K562 (cell line): ENCODE results near the gene CROCC2. TPM values are rescaled to one million over a fixed set of nuclear protein-coding genes. Genes with fewer than 3 reads are reported as not detected.

ENCODE experiments used
- ATAC-seq: fragments of 200-7000 bp; cut with Tn5 transposase; 3 replicates; pipeline ENCODE4 v1.9.1; 2020; ENCODE audit warnings: moderate library complexity
- BruUV-seq: library from RNA; stranded (reverse); fragments of 400-500 nt; replicated peaks from 2 replicates; lab custom pipeline; 2021; lab: Mats Ljungman, UMichigan
- CTCF ChIA-PET: fragments of 300-600 bp; formaldehyde crosslinking; extraction: SDS; loops from one replicate; lab custom pipeline; 2021; ENCODE audit warnings: low intra/inter-chr PET ratio; lab: Yijun Ruan, JAX
- POLR2A ChIA-PET: fragments of 300-600, 350-650 bp; sonication (Branson Sonifier 250); formaldehyde crosslinking; extraction: SDS; loops from one replicate; lab custom pipeline; 2021; ENCODE audit warnings: antibody characterized with exemption, inconsistent platforms; lab: Yijun Ruan, JAX
- DNase-seq, 4 experiments: peaks; one replicate each; pipeline versions ENCODE4 v3.0.0 to v3.0.0-alpha.2; 2011 to 2018; ENCODE audit warnings: low spot score in 3 of 4, mixed read lengths in 3 of 4; ENCODE audit errors: extremely low read depth in 1 of 4
- FAIRE-seq: peaks from 2 replicates; lab custom pipeline; 2011; peaks lifted over from hg19 to GRCh38; lab: Jason Lieb, UNC
- H2AFZ ChIP-seq: 2 replicates; pipeline ENCODE4 v1.6.0; 2011; ENCODE audit warnings: low read depth, low read length, control low read depth, inconsistent platforms
- H3K27ac ChIP-seq: fragments of 200-600 bp; 3 replicates; pipeline ENCODE4 v1.8.0; 2011; ENCODE audit warnings: low read depth, mild to moderate bottlenecking, control low read depth, inconsistent platforms, low read length, moderate library complexity, mixed read lengths; ENCODE audit errors: extremely low read depth
- H3K27me3 ChIP-seq, 2 experiments: fragments of 300-600 bp in 1 of 2; 2 replicates in 1 of 2; 3 replicates in 1 of 2; pipeline versions ENCODE4 v1.6.0 to v1.8.0; 2011; ENCODE audit warnings: inconsistent platforms in 2 of 2, low read length in 2 of 2, mild to moderate bottlenecking in 1 of 2, mixed read lengths in 1 of 2, moderate library complexity in 1 of 2; ENCODE audit not compliant: control insufficient read depth in 2 of 2, insufficient read depth in 2 of 2
- H3K36me3 ChIP-seq: fragments of 300-600 bp; 3 replicates; pipeline ENCODE4 v1.8.0; 2011; ENCODE audit warnings: mild to moderate bottlenecking, low read length, inconsistent platforms; ENCODE audit not compliant: control insufficient read depth, insufficient read depth
- H3K4me1 ChIP-seq, 2 experiments: fragments of 200-600 bp in 1 of 2; replicated peaks in 1 of 2; 2 replicates in 1 of 2; 3 replicates in 1 of 2; pipeline versions ENCODE4 v1.5.1 to v1.8.0; 2011; ENCODE audit warnings: inconsistent platforms in 2 of 2, low read length in 2 of 2, mild to moderate bottlenecking in 1 of 2, mixed read lengths in 1 of 2, moderate library complexity in 1 of 2; ENCODE audit not compliant: control insufficient read depth in 2 of 2, insufficient read depth in 2 of 2
- H3K4me2 ChIP-seq: 2 replicates; pipeline ENCODE4 v1.6.1; 2011; ENCODE audit warnings: low read length, control low read depth, inconsistent platforms, mixed read lengths; ENCODE audit not compliant: insufficient read depth
- H3K4me3 ChIP-seq: fragments of 200-600 bp; sonication (generic), shearing (Covaris generic); 2 replicates; pipeline ENCODE4 v1.5.1; 2016; ENCODE audit warnings: control low read depth, inconsistent platforms
- H3K79me2 ChIP-seq: fragments of 200-600 bp; 3 replicates; pipeline ENCODE4 v1.8.0; 2011; ENCODE audit warnings: low read length, inconsistent platforms; ENCODE audit not compliant: control insufficient read depth, insufficient read depth
- H3K9ac ChIP-seq, 2 experiments: 2 replicates each; pipeline versions ENCODE4 v1.6.0 to v1.6.1; 2011; ENCODE audit warnings: low read depth in 2 of 2, low read length in 2 of 2, control low read depth in 1 of 2, inconsistent platforms in 1 of 2, mild to moderate bottlenecking in 1 of 2, mixed read lengths in 1 of 2; ENCODE audit not compliant: insufficient read depth in 1 of 2
- H3K9me1 ChIP-seq: one replicate; pipeline ENCODE4 v1.6.0; 2011; ENCODE audit warnings: inconsistent platforms, mild to moderate bottlenecking, low read length, moderate library complexity; ENCODE audit not compliant: control insufficient read depth, insufficient read depth
- H3K9me3 ChIP-seq: replicated peaks from 2 replicates; pipeline ENCODE4 v1.5.1; 2011; ENCODE audit warnings: low read depth, low read length, inconsistent platforms; ENCODE audit not compliant: control insufficient read depth, insufficient read depth
- H4K20me1 ChIP-seq: replicated peaks from 2 replicates; pipeline ENCODE4 v1.6.1; 2011; ENCODE audit warnings: low read length, inconsistent platforms, mixed read lengths; ENCODE audit not compliant: control insufficient read depth, insufficient read depth
- BRCA1 ChIP-seq, 2 experiments: fragments of 450-650 bp in 1 of 2; sonication (generic) in 1 of 2; formaldehyde crosslinking in 1 of 2; IDR thresholded peaks; 2 replicates each; pipeline versions ENCODE4 v1.5.0 to v1.6.1; 2017 to 2020; ENCODE audit warnings: mild to moderate bottlenecking in 1 of 2, missing genetic modification reagents in 1 of 2
- CBFB ChIP-seq: sonication (generic); formaldehyde crosslinking; IDR thresholded peaks from 2 replicates; pipeline ENCODE4 v1.4.0; 2020; ENCODE audit warnings: mild to moderate bottlenecking, missing genetic modification reagents
- CREBBP ChIP-seq: IDR thresholded peaks from one replicate; pipeline ENCODE4 v1.6.1; 2012; ENCODE audit warnings: low read depth, mild to moderate bottlenecking, control low read depth, inconsistent platforms, low read length
- CXXC5 ChIP-seq: fragments of 250-450 bp; sonication (Bioruptor Pico); IDR thresholded peaks from 2 replicates; pipeline ENCODE4 v1.8.0; 2022; ENCODE audit warnings: inconsistent platforms, mild to moderate bottlenecking, moderate library complexity
- EP300 ChIP-seq: IDR thresholded peaks from 2 replicates; pipeline ENCODE4 v1.6.1; 2012; ENCODE audit warnings: low read length, improper control_type of control experiment
- JUND ChIP-seq, 2 experiments: IDR thresholded peaks; 2 replicates in 1 of 2; 3 replicates in 1 of 2; pipeline ENCODE4 v1.6.1; 2011; ENCODE audit warnings: borderline replicate concordance in 2 of 2, low read depth in 2 of 2, low read length in 2 of 2, improper control_type of control experiment in 1 of 2, missing biosample characterization in 1 of 2, missing genetic modification characterization in 1 of 2, missing genetic modification reagents in 1 of 2
- MCM2 ChIP-seq: fragments of 450-650 bp; IDR thresholded peaks from 2 replicates; pipeline ENCODE4 v1.6.1; 2017; ENCODE audit warnings: low read depth, mild to moderate bottlenecking
- SMAD4 ChIP-seq: fragments of 250-450 bp; sonication (Bioruptor Pico); conservative IDR thresholded peaks from 2 replicates; pipeline ENCODE4 v1.8.0; 2021; ENCODE audit warnings: inconsistent platforms, mild to moderate bottlenecking, moderate library complexity
- SOX6 ChIP-seq: fragments of 450-650 bp; IDR thresholded peaks from 2 replicates; pipeline ENCODE4 v1.6.1; 2014; ENCODE audit warnings: mild to moderate bottlenecking
- ZKSCAN1 ChIP-seq: fragments of 150-350 bp; IDR thresholded peaks from 2 replicates; pipeline ENCODE4 v1.6.1; 2016; ENCODE audit warnings: low read depth, low read length
- ZNF696 ChIP-seq: fragments of 250-450 bp; sonication (Bioruptor Pico); conservative IDR thresholded peaks from 2 replicates; pipeline ENCODE4 v1.4.0; 2020; ENCODE audit warnings: mild to moderate bottlenecking, moderate library complexity
- WGBS: fragments of 100-300 bp; shearing (Covaris generic); methylation state at CpG from one replicate; pipeline ENCODE4 v1.1.6; 2016; ENCODE audit warnings: low coverage, mixed read lengths; ENCODE audit not compliant: insufficient coverage; ENCODE audit errors: missing lambda C conversion rate; 5-methylcytosine and 5-hydroxymethylcytosine counted together
- in situ Hi-C: fragments of 300-500 bp; cut with MboI; formaldehyde crosslinking; loops from 4 replicates; pipeline ENCODE4 v1.15.0; 2018; ENCODE audit warnings: inconsistent platforms, mixed read lengths
- intact Hi-C: fragments of 100-400 bp; cut with micrococcal nuclease; formaldehyde crosslinking; loops from 2 replicates; pipeline ENCODE4 v1.14.2; 2022
- polyA plus RNA-seq, 8 experiments: library from polyadenylated mRNA; depleted of rRNA in 4 of 8; stranded (reverse) in 5 of 8; unstranded in 3 of 8; fragments of >200 nt; fragmentation: Nextera tagmentation in 2 of 8; fragmentation: Illumina TruSeq in 1 of 8; extraction: Ambion mirVana in 2 of 8; extraction: Trizol in 1 of 8; gene quantifications; 2 replicates each; pipeline versions ENCODE4 v1.2.1 to v1.2.3, GENCODE V29; 2011 to 2014; ENCODE audit warnings: inconsistent platforms in 1 of 8, missing spikeins in 1 of 8
- total RNA-seq, 7 experiments: library from RNA; depleted of rRNA in 6 of 7; stranded (reverse); fragments of >200 nt in 6 of 7; fragmentation: Illumina TruSeq in 2 of 7; extraction: Trizol in 2 of 7; gene quantifications; 2 replicates each; pipeline versions ENCODE4 v1.2.1 to v1.2.3, GENCODE V29; 2011 to 2021; ENCODE audit warnings: low replicate concordance in 1 of 7
- TF ChIP-seq, protein P1 (sequence below): fragments of 450-650 bp; IDR thresholded peaks from 2 replicates; pipeline ENCODE4 v1.6.1; 2016; ENCODE audit warnings: mild to moderate bottlenecking, moderate library complexity

The CROCC2 gene
- total and polyA plus RNA-seq, 9 of the 15 experiments (the other 6 are each of a cell fraction or from before 2014, with no cell fraction given), result not detected

DNA sequence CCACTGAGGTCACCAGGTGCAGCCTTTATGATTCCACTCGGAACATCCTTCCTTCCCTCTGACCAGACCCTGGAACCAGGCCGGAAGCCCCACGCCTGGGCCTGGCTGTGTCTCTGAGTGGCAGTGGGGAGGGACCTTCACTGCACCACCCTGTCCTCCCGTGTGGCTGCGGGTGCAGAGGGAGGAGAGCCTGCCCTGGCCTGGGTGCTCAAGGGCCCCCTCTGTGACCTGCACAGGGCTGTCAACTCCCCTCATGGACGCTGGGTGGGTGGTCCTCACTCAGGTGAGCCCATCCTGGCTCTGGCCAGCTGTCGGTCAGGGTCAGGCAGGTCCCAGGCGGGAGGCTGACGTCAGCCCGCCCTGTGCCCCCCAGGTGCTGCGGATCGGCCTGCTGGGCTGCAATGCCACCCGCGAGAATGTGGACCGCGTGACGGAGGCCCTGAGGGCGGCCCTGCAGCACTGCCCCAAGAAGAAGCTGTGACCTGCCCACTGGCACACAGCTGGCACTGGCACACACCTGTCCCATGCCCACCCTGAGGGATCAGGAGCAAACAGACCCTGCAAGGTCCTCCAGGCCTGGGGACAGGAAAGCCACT, 27.7 kb upstream of the CROCC2 start:
- H3K27me3 ChIP-seq, result peaks cover 0 to 38% of the 10 kb centered on the region in 2 experiments; a peak in 2 of 5 replicates
- BruUV-seq, result no TSS peak
- H3K36me3 ChIP-seq, result no peaks in the 10 kb centered on the region
- intact Hi-C loops (no loop called here), in situ Hi-C loops (no loop called here)
- no peak overlapping the region for H3K4me3 ChIP-seq
- no peaks in the 10 kb centered on the region for H3K9me3 ChIP-seq
- CTCF ChIA-PET, result no interaction called here
- no peak overlapping the region for H2AFZ ChIP-seq
- H4K20me1 ChIP-seq, result no peaks in the 10 kb centered on the region
- H3K4me1 ChIP-seq, result no peaks in the 10 kb centered on the region; a peak in 2 of 5 replicates
- H3K9ac ChIP-seq, result no peak overlapping the region
- H3K4me2 ChIP-seq, result no peak overlapping the region
- POLR2A ChIA-PET, result no interaction called here
- FAIRE-seq (no peak), DNase-seq (no peak), ATAC-seq (no peak)
- no peaks in the 10 kb centered on the region for H3K9me1 ChIP-seq
- H3K79me2 ChIP-seq, result no peaks in the 10 kb centered on the region
- no peak overlapping the region for H3K27ac ChIP-seq
- 0% methylated on average over 5 of the region's 18 CpGs for WGBS
- TF ChIP-seq ZKSCAN1 (no peak), ZNF696 (CRISPR knock-in tag) (no peak), CXXC5 (CRISPR knock-in tag) (no peak), MCM2 (no peak), JUND (IDR thresholded peaks at IDR 0.05; ENCODE audit: borderline replicate concordance, low read depth, low read length) (no peak), JUND (tag; IDR thresholded peaks at IDR 0.05; ENCODE audit: borderline replicate concordance, low read depth, low read length) (no peak), BRCA1 (IDR thresholded peaks at IDR 0.05) (no peak), BRCA1 (CRISPR knock-in tag; IDR thresholded peaks at IDR 0.05) (no peak), EP300 (no peak), CREBBP (no peak), CBFB (CRISPR knock-in tag) (no peak), SMAD4 (CRISPR knock-in tag) (no peak), SOX6 (no peak)
- TF ChIP-seq, protein P1, sequence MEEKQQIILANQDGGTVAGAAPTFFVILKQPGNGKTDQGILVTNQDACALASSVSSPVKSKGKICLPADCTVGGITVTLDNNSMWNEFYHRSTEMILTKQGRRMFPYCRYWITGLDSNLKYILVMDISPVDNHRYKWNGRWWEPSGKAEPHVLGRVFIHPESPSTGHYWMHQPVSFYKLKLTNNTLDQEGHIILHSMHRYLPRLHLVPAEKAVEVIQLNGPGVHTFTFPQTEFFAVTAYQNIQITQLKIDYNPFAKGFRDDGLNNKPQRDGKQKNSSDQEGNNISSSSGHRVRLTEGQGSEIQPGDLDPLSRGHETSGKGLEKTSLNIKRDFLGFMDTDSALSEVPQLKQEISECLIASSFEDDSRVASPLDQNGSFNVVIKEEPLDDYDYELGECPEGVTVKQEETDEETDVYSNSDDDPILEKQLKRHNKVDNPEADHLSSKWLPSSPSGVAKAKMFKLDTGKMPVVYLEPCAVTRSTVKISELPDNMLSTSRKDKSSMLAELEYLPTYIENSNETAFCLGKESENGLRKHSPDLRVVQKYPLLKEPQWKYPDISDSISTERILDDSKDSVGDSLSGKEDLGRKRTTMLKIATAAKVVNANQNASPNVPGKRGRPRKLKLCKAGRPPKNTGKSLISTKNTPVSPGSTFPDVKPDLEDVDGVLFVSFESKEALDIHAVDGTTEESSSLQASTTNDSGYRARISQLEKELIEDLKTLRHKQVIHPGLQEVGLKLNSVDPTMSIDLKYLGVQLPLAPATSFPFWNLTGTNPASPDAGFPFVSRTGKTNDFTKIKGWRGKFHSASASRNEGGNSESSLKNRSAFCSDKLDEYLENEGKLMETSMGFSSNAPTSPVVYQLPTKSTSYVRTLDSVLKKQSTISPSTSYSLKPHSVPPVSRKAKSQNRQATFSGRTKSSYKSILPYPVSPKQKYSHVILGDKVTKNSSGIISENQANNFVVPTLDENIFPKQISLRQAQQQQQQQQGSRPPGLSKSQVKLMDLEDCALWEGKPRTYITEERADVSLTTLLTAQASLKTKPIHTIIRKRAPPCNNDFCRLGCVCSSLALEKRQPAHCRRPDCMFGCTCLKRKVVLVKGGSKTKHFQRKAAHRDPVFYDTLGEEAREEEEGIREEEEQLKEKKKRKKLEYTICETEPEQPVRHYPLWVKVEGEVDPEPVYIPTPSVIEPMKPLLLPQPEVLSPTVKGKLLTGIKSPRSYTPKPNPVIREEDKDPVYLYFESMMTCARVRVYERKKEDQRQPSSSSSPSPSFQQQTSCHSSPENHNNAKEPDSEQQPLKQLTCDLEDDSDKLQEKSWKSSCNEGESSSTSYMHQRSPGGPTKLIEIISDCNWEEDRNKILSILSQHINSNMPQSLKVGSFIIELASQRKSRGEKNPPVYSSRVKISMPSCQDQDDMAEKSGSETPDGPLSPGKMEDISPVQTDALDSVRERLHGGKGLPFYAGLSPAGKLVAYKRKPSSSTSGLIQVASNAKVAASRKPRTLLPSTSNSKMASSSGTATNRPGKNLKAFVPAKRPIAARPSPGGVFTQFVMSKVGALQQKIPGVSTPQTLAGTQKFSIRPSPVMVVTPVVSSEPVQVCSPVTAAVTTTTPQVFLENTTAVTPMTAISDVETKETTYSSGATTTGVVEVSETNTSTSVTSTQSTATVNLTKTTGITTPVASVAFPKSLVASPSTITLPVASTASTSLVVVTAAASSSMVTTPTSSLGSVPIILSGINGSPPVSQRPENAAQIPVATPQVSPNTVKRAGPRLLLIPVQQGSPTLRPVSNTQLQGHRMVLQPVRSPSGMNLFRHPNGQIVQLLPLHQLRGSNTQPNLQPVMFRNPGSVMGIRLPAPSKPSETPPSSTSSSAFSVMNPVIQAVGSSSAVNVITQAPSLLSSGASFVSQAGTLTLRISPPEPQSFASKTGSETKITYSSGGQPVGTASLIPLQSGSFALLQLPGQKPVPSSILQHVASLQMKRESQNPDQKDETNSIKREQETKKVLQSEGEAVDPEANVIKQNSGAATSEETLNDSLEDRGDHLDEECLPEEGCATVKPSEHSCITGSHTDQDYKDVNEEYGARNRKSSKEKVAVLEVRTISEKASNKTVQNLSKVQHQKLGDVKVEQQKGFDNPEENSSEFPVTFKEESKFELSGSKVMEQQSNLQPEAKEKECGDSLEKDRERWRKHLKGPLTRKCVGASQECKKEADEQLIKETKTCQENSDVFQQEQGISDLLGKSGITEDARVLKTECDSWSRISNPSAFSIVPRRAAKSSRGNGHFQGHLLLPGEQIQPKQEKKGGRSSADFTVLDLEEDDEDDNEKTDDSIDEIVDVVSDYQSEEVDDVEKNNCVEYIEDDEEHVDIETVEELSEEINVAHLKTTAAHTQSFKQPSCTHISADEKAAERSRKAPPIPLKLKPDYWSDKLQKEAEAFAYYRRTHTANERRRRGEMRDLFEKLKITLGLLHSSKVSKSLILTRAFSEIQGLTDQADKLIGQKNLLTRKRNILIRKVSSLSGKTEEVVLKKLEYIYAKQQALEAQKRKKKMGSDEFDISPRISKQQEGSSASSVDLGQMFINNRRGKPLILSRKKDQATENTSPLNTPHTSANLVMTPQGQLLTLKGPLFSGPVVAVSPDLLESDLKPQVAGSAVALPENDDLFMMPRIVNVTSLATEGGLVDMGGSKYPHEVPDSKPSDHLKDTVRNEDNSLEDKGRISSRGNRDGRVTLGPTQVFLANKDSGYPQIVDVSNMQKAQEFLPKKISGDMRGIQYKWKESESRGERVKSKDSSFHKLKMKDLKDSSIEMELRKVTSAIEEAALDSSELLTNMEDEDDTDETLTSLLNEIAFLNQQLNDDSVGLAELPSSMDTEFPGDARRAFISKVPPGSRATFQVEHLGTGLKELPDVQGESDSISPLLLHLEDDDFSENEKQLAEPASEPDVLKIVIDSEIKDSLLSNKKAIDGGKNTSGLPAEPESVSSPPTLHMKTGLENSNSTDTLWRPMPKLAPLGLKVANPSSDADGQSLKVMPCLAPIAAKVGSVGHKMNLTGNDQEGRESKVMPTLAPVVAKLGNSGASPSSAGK, result no peak
